Measurements from ENCODE around the gene FAM210B.

- TF ChIP-seq POLR2A (IDR thresholded peaks at IDR 0.05) (no peak), CTCF (IDR thresholded peaks at IDR 0.05) (no peak)
Measured at GRCh38 chr20:56388882-56389281, 30.1 kb downstream of the FAM210B start.
